ENCODE measurements around the gene ABCA7. TPM values are rescaled to one million over a fixed set of nuclear protein-coding genes. Genes with fewer than 3 reads are reported as not detected.

ABCA7 gene
- total and polyA plus RNA-seq, 2 of the 13 experiments (the other 11 are each of a cell fraction or from before 2014, with no cell fraction given), result 4.4 to 32.4 TPM

GRCh38 chr19:1001538-1002166 is 38.3 kb upstream of the ABCA7 start (continued):
- TF ChIP-seq PCBP1 (IDR thresholded peaks at IDR 0.05; ENCODE audit: borderline replicate concordance, low read depth, low read length) (0 out of 2 replicates have a peak, but pooled peaks have one; percentile 39), ZNF225 (CRISPR knock-in tag; IDR thresholded peaks at IDR 0.05) (no peak), SIN3B (IDR thresholded peaks at IDR 0.05; ENCODE audit: low read length) (no peak), GRHL1 (CRISPR knock-in tag; conservative IDR thresholded peaks at IDR 0.05) (no peak), ZFP82 (CRISPR knock-in tag; IDR thresholded peaks at IDR 0.05; ENCODE audit: borderline replicate concordance) (no peak; the same call in 1 of the 2 replicates), HNRNPK (IDR thresholded peaks at IDR 0.05; ENCODE audit: low read depth, low read length, poor library complexity, severe bottlenecking) (no peak), MAFF (IDR thresholded peaks at IDR 0.05; ENCODE audit: low read depth, low read length) (no peak), THYN1 (CRISPR knock-in tag; IDR thresholded peaks at IDR 0.05; ENCODE audit: borderline replicate concordance, low read depth) (no peak), RAD21 (CRISPR knock-in tag; IDR thresholded peaks at IDR 0.05) (peak; percentile 93), PAF1 (CRISPR knock-in tag; IDR thresholded peaks at IDR 0.05) (no peak), ZNF816 (CRISPR knock-in tag; IDR thresholded peaks at IDR 0.05; ENCODE audit: borderline replicate concordance) (no peak), PRDM10 (CRISPR knock-in tag; IDR thresholded peaks at IDR 0.05; ENCODE audit: low read depth) (no peak), ZNF558 (CRISPR knock-in tag; IDR thresholded peaks at IDR 0.05; ENCODE audit: borderline replicate concordance) (no peak), ZBTB7A (CRISPR knock-in tag; IDR thresholded peaks at IDR 0.05) (peak; percentile 85), ZNF207 (IDR thresholded peaks at IDR 0.05; ENCODE audit: borderline replicate concordance) (no peak), ZNF331 (CRISPR knock-in tag; IDR thresholded peaks at IDR 0.05) (no peak), ZNF652 (CRISPR knock-in tag; IDR thresholded peaks at IDR 0.05; ENCODE audit: borderline replicate concordance, low read depth) (no peak)
- TF ChIP-seq, protein P1, sequence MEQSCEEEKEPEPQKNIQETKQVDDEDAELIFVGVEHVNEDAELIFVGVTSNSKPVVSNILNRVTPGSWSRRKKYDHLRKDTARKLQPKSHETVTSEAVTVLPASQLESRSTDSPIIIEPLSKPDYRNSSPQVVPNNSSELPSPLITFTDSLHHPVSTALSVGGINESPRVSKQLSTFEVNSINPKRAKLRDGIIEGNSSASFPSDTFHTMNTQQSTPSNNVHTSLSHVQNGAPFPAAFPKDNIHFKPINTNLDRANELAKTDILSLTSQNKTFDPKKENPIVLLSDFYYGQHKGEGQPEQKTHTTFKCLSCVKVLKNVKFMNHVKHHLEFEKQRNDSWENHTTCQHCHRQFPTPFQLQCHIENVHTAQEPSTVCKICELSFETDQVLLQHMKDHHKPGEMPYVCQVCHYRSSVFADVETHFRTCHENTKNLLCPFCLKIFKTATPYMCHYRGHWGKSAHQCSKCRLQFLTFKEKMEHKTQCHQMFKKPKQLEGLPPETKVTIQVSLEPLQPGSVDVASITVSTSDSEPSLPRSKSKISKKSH (CRISPR knock-in tag; IDR thresholded peaks at IDR 0.05; ENCODE audit: borderline replicate concordance), result no peak
- TF ChIP-seq, protein P2, sequence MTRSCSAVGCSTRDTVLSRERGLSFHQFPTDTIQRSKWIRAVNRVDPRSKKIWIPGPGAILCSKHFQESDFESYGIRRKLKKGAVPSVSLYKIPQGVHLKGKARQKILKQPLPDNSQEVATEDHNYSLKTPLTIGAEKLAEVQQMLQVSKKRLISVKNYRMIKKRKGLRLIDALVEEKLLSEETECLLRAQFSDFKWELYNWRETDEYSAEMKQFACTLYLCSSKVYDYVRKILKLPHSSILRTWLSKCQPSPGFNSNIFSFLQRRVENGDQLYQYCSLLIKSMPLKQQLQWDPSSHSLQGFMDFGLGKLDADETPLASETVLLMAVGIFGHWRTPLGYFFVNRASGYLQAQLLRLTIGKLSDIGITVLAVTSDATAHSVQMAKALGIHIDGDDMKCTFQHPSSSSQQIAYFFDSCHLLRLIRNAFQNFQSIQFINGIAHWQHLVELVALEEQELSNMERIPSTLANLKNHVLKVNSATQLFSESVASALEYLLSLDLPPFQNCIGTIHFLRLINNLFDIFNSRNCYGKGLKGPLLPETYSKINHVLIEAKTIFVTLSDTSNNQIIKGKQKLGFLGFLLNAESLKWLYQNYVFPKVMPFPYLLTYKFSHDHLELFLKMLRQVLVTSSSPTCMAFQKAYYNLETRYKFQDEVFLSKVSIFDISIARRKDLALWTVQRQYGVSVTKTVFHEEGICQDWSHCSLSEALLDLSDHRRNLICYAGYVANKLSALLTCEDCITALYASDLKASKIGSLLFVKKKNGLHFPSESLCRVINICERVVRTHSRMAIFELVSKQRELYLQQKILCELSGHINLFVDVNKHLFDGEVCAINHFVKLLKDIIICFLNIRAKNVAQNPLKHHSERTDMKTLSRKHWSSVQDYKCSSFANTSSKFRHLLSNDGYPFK (CRISPR knock-in tag; IDR thresholded peaks at IDR 0.05; ENCODE audit: borderline replicate concordance), result no peak

All from HepG2 (cell line).